HG03280 (cell line): ENCODE data around the gene CYTH1.

Experiments used
- ATAC-seq: cut with Tn5 transposase; IDR thresholded peaks from one replicate; pipeline ENCODE4 v1.9.1; 2021; ENCODE audit warnings: mild to moderate bottlenecking, moderate library complexity; ENCODE audit not compliant: unreplicated experiment

Gene CYTH1

DNA sequence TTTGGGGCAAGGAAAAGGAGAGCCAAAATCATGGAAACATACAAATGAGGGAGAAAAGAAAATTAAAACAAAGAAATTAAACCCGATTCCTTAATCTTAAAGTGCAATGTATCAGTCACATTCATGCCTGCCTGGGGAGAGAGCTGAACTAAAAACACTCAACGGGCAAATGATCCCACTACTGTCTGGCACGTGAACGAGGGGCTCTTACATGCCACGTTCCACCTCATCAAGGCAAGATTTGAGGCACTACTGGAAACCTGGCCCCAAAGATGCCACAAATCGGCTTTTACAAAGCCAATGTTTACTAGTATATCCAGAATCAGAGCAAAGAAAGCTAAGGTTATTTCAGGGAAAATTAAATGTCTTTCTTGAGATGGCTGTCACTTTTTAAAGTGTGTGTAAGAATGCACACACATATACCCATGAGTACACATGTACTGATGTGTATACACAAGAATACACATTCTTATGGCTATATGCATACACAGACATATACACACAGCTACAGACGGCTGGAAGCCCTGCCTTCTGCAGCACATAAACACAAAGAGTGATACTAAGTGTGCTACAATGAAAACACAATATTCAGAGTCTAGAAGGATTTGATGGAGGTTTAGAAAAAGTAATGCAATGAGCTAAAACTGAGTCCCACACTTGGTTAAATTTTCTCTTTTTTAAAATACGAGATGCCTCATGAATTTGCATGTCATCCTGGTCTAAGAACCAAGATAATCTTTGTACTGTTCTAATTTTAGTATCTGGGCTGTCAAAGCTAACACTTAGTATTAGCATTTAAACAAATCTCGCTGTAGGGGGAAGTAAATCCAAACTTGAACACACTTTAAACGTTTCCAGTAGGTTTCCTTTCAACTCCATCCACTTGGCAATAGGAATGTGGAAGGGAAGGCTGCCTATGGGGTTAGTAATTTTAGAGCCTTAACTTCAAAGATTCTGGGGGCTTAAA lies 85.8 kb downstream of the CYTH1 start:
- no peak for ATAC-seq

DNA sequence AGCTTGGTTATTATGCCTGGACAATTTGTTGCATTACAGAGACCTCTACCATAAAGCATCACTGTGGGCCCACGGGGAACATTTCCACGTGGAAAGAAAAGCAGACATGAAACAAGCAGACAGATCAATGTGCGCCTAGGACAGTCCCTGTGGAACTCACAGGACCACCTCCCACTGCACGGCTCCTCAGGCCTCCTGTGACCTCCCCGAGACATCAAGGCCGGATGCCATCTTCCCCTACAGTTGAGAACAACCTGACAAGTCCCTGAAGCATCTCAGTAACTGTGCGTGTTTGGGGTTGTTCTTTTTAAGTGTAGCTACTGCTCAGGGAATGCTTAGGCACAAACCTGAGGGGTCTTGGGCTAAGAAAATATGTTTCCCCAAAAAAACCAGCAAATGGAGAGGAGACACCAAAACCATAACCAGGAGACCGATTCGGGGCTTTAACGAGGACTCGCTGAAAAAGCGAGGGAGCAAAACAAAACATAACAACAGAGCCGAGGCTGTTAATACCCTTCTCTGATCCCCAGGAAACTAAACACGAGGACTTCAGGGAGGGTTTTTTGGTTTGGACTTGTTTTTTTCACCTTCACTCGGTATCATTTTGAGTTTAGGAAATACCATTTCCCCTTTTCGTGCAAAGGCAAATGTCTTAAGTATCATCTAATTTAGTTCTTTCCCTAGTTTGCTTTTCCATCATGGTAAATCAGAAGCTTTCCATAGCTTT lies 87.1 kb downstream of the CYTH1 start:
- ATAC-seq: no peak

GRCh38 chr17:78693346-78694083 lies 88.6 kb downstream of the CYTH1 start:
- no peak for ATAC-seq

DNA sequence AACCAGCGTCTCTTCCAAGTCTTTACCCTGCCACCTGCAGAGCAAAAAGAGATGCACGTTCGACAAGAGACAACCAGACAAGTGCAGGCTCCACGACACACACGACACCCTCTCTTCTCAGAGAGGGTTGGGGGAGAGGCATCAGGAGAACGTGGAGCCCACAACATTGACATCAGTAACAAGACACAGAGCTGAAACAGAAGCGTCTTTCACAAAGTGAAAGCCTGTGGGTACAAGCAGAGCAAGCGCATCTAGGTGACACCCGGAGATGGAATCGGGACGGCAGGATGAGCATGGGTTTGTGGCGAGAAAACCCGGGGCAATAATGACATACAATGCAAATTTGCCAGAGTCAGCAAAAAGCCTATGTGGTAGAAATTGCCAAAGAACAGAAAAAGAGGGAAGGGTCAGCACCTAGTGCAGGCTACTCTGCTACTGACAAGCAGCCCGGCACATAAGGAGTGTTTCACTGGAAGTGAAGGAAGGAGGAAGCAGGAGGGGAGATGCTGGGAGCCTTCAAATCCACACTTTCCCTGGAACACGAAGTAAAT lies 89.5 kb downstream of the CYTH1 start:
- no peak for ATAC-seq

- no peak for ATAC-seq
Observed at GRCh38 chr17:78689029-78689428, 93.0 kb downstream of the CYTH1 start.

- ATAC-seq: no peak
Observed at GRCh38 chr17:78687944-78688343, 94.1 kb downstream of the CYTH1 start.

DNA sequence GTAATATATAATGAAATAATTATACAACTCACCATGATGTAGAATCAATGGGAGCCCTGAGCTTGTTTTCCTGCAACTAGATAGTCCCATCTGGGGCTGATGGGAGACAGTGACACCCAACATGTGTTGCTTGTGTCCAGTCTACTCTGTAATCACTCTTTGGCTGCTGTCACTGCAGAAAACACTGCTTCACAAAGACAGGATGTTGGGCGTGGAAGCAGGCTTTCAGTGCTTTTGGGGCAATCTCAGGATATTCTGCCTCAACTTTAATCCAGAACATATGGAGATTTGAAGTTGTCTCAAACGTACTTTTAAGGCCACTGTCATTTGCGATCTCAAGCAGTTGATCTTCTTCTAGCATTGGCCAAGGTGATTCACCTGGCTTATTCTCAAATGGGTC lies 94.9 kb downstream of the CYTH1 start:
- no peak for ATAC-seq

GRCh38 chr17:78684026-78684425 lies 98.0 kb downstream of the CYTH1 start:
- no peak for ATAC-seq

DNA sequence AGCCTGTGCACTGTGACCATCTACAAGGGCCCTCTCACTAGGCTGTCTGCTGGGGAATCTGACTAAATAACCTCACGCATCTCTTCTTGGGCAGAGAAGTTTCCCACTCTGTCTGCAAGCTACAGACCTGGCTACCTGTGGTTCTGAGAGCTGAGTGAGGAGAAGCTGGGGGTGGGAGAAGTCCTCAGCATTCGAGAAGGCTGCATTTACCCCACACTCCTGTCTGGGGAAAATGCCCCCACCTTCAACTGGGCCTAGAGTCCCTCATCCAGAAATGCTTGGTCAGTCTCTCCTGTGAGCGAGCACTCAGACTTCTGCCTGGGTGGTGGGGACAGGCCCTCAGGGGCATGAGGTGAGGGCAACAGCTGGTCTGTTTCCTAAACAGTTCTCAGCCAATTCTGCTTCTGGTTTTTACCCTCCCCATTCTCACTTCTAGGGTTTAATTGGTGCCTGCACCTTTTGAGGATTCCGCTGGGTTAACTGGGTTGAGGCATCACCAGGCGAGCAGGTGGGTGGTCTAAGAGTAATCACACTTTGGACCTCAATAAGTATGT lies 98.6 kb downstream of the CYTH1 start:
- ATAC-seq: no peak

GRCh38 chr17:78682363-78682762 lies 99.7 kb downstream of the CYTH1 start:
- ATAC-seq: no peak

GRCh38 chr17:78680436-78680835 lies 101.6 kb downstream of the CYTH1 start:
- no peak for ATAC-seq

- no peak for ATAC-seq
Observed at GRCh38 chr17:78679495-78680395, 102.3 kb downstream of the CYTH1 start.

GRCh38 chr17:78678711-78679110 lies 103.4 kb downstream of the CYTH1 start:
- no peak for ATAC-seq

GRCh38 chr17:78678222-78678557 lies 103.9 kb downstream of the CYTH1 start:
- ATAC-seq: no peak

- ATAC-seq: no peak
Observed at GRCh38 chr17:78677303-78678221, 104.5 kb downstream of the CYTH1 start.

- no peak for ATAC-seq
Observed at GRCh38 chr17:78676412-78677302, 105.4 kb downstream of the CYTH1 start.

- no peak for ATAC-seq
Observed at GRCh38 chr17:78675836-78676235, 106.2 kb downstream of the CYTH1 start.

DNA sequence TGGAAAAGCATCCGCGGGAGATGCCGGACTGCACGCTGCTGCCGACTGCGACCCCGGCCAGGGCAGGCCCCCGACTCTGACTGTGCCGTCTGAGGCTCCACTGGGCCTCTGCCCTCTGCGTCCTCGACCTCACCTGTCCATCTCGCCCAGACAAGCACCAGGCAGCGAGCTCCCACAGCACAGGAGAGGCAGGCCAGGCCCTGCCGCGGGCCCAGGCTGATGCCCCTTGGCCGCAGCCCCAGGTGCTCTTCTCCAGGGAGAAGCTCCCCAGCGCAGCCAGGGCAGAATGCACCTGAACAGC lies 106.8 kb downstream of the CYTH1 start:
- no peak for ATAC-seq
